Liver (tissue), 9 donors: ENCODE results near the gene USP40. TPM values are rescaled to one million over a fixed set of nuclear protein-coding genes. Genes with fewer than 3 reads are reported as not detected.

Experiments
- DNase-seq: peaks from one replicate; pipeline ENCODE4 v3.0.0-alpha.2; 2017; ENCODE audit warnings: low spot score
- H3K27ac ChIP-seq, 2 donors: one replicate each; pipeline ENCODE4 v1.7.0; 2013; ENCODE audit warnings: inconsistent platforms in 2 of 2, low read length in 2 of 2, control low read depth in 1 of 2, low read depth in 1 of 2, mild to moderate bottlenecking in 1 of 2
- H3K27me3 ChIP-seq, 4 donors: one replicate each; pipeline versions ENCODE4 v1.6.1 to v1.7.0; 2013; ENCODE audit warnings: low read length in 3 of 4, inconsistent platforms in 1 of 4, mild to moderate bottlenecking in 1 of 4, moderate library complexity in 1 of 4; ENCODE audit not compliant: control insufficient read depth in 4 of 4, insufficient read depth in 4 of 4
- H3K36me3 ChIP-seq, 4 donors: one replicate each; pipeline versions ENCODE4 v1.6.1 to v1.7.0; 2013; ENCODE audit warnings: low read length in 3 of 4, mild to moderate bottlenecking in 3 of 4, low read depth in 1 of 4, moderate library complexity in 1 of 4; ENCODE audit not compliant: control insufficient read depth in 4 of 4, insufficient read depth in 3 of 4
- H3K4me1 ChIP-seq, 4 donors: one replicate each; pipeline versions ENCODE4 v1.6.1 to v1.7.0; 2013; ENCODE audit warnings: low read length in 3 of 4, mild to moderate bottlenecking in 3 of 4, moderate library complexity in 1 of 4; ENCODE audit not compliant: control insufficient read depth in 4 of 4, insufficient read depth in 4 of 4
- H3K4me3 ChIP-seq, 3 donors: one replicate each; pipeline versions ENCODE4 v1.6.1 to v1.7.0; 2013; ENCODE audit warnings: low read length in 3 of 3, control low read depth in 1 of 3, low read depth in 1 of 3, mild to moderate bottlenecking in 1 of 3
- H3K9ac ChIP-seq, 2 donors: one replicate each; pipeline ENCODE4 v1.7.0; 2013; ENCODE audit warnings: low read length in 2 of 2, mild to moderate bottlenecking in 2 of 2, moderate library complexity in 2 of 2, control low read depth in 1 of 2, low read depth in 1 of 2
- H3K9me3 ChIP-seq, 4 donors: one replicate each; pipeline versions ENCODE4 v1.6.1 to v1.7.0; 2013; ENCODE audit warnings: low read length in 3 of 4; ENCODE audit not compliant: control insufficient read depth in 4 of 4
- EGR1 ChIP-seq, 2 donors: IDR thresholded peaks; 2 replicates each; pipeline ENCODE4 v1.6.1; 2016 to 2018; ENCODE audit warnings: antibody characterized with exemption in 2 of 2, low read depth in 2 of 2
- FOXA2 ChIP-seq: IDR thresholded peaks from 2 replicates; pipeline ENCODE4 v1.6.1; 2016; ENCODE audit warnings: antibody characterized with exemption
- GABPA ChIP-seq, 2 donors: IDR thresholded peaks in 1 of 2; conservative IDR thresholded peaks in 1 of 2; 2 replicates each; pipeline ENCODE4 v1.6.1; 2016; ENCODE audit warnings: antibody characterized with exemption in 2 of 2, mild to moderate bottlenecking in 1 of 2, moderate library complexity in 1 of 2
- HNF4A ChIP-seq, 2 donors: conservative IDR thresholded peaks; 2 replicates each; pipeline ENCODE4 v1.6.1; 2016; ENCODE audit warnings: antibody characterized with exemption in 2 of 2, mild to moderate bottlenecking in 2 of 2
- HNF4G ChIP-seq: IDR thresholded peaks from 2 replicates; pipeline ENCODE4 v1.6.1; 2016; ENCODE audit warnings: antibody characterized with exemption
- JUND ChIP-seq, 2 donors: IDR thresholded peaks; 2 replicates each; pipeline ENCODE4 v1.6.1; 2016; ENCODE audit warnings: antibody characterized with exemption in 2 of 2
- MAX ChIP-seq: IDR thresholded peaks from 2 replicates; pipeline ENCODE4 v1.6.1; 2016; ENCODE audit warnings: antibody characterized with exemption
- NR2F2 ChIP-seq: IDR thresholded peaks from 2 replicates; pipeline ENCODE4 v1.6.1; 2016; ENCODE audit warnings: antibody characterized with exemption
- RXRA ChIP-seq, 2 donors: IDR thresholded peaks; 2 replicates each; pipeline ENCODE4 v1.6.1; 2017 to 2018; ENCODE audit warnings: antibody characterized with exemption in 2 of 2, mild to moderate bottlenecking in 1 of 2
- SP1 ChIP-seq: IDR thresholded peaks from 2 replicates; pipeline ENCODE4 v1.6.1; 2018; ENCODE audit warnings: antibody characterized with exemption, mild to moderate bottlenecking
- TAF1 ChIP-seq: conservative IDR thresholded peaks from 2 replicates; pipeline ENCODE4 v1.6.1; 2016; ENCODE audit warnings: antibody characterized with exemption, mild to moderate bottlenecking
- YY1 ChIP-seq: IDR thresholded peaks from 2 replicates; pipeline ENCODE4 v1.6.1; 2016; ENCODE audit warnings: antibody characterized with exemption, mild to moderate bottlenecking
- WGBS: extraction: QIAGEN DNeasy Blood & Tissue Kit; methylation state at CpG from one replicate; pipeline ENCODE4 v1.1.7; 2013; 5-methylcytosine and 5-hydroxymethylcytosine counted together
- polyA plus RNA-seq, 2 donors: library from polyadenylated mRNA; stranded (reverse) in 1 of 2; unstranded in 1 of 2; fragments of 200-250 nt in 1 of 2; fragments of >200 nt in 1 of 2; fragmentation: Nextera tagmentation in 1 of 2; extraction: Ambion mirVana in 1 of 2; gene quantifications; one replicate each; pipeline versions ENCODE4 v1.2.1 to v1.2.3, GENCODE V29; 2013 to 2015
- total RNA-seq, 2 donors: library from RNA; depleted of rRNA; stranded (reverse); fragments of >200 nt; gene quantifications; one replicate each; pipeline ENCODE4 v1.2.3, GENCODE V29; 2014
- TF ChIP-seq, protein P1 (sequence below): IDR thresholded peaks from 2 replicates; pipeline ENCODE4 v1.6.1; 2016; ENCODE audit warnings: antibody characterized with exemption
- TF ChIP-seq, protein P2 (sequence below): fragments of 150-350 bp; IDR thresholded peaks from 2 replicates; pipeline ENCODE4 v1.5.1; 2017; ENCODE audit warnings: improper control_type of control experiment, low read depth, low read length; ENCODE audit not compliant: missing input control
- TF ChIP-seq, protein P3 (sequence below): IDR thresholded peaks from 2 replicates; pipeline ENCODE4 v1.6.1; 2016; ENCODE audit warnings: antibody characterized with exemption
- TF ChIP-seq, protein P4 (sequence below): IDR thresholded peaks from 2 replicates; pipeline ENCODE4 v1.6.1; 2016; ENCODE audit warnings: antibody characterized with exemption, mild to moderate bottlenecking
- donor health status: healthy.
- donor health status: healthy.
- donor health status: healthy.
- donor health status: healthy.
- donor health status: healthy.

USP40 gene
- total and polyA plus RNA-seq, 4 donors: 12.0 to 29.0 (median 17.1) TPM

DNA sequence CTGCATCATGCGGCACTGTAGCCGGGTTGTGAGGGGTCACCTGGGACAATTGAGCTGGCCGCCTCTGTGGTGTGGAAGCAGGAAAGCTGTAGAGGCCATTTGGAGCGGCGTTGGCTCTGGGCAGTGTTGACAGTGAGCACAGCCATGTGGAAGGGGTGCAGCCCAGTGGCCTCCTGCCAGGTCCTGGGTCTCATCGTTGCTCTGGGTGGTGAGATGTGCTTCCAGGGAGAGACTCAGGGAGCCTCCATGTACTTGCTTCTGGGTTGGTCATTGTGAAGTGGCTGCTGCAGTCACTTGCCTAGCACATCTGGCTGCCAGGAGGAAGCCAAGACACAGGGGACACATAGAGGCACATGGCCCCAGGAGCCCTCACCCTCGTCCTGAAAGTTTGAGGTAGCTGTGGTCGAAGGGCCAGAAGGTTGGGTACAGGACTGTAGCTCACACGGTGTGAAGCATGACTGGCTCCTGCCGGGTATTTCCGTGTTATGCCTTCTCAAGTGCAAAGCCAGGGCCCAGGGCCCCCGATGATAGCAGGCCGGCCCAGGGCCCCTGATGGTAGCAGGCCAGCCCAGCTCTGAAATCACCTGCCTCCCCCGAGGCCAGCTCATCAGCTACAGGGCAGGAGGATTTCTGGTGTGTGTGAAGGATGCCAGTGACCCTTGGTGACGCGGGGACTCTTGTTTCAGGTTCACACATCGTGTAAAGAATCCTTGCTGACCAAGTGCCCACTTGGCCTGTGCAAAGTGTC lies 129.7 kb downstream of the USP40 start (continued):
- TF ChIP-seq, protein P1, sequence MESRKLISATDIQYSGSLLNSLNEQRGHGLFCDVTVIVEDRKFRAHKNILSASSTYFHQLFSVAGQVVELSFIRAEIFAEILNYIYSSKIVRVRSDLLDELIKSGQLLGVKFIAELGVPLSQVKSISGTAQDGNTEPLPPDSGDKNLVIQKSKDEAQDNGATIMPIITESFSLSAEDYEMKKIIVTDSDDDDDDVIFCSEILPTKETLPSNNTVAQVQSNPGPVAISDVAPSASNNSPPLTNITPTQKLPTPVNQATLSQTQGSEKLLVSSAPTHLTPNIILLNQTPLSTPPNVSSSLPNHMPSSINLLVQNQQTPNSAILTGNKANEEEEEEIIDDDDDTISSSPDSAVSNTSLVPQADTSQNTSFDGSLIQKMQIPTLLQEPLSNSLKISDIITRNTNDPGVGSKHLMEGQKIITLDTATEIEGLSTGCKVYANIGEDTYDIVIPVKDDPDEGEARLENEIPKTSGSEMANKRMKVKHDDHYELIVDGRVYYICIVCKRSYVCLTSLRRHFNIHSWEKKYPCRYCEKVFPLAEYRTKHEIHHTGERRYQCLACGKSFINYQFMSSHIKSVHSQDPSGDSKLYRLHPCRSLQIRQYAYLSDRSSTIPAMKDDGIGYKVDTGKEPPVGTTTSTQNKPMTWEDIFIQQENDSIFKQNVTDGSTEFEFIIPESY: no peak
- TF ChIP-seq, protein P2, sequence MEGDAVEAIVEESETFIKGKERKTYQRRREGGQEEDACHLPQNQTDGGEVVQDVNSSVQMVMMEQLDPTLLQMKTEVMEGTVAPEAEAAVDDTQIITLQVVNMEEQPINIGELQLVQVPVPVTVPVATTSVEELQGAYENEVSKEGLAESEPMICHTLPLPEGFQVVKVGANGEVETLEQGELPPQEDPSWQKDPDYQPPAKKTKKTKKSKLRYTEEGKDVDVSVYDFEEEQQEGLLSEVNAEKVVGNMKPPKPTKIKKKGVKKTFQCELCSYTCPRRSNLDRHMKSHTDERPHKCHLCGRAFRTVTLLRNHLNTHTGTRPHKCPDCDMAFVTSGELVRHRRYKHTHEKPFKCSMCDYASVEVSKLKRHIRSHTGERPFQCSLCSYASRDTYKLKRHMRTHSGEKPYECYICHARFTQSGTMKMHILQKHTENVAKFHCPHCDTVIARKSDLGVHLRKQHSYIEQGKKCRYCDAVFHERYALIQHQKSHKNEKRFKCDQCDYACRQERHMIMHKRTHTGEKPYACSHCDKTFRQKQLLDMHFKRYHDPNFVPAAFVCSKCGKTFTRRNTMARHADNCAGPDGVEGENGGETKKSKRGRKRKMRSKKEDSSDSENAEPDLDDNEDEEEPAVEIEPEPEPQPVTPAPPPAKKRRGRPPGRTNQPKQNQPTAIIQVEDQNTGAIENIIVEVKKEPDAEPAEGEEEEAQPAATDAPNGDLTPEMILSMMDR: no peak
- no peak for TF ChIP-seq JUND (IDR thresholded peaks at IDR 0.05)
- TF ChIP-seq SP1: no peak
- TF ChIP-seq HNF4A (conservative IDR thresholded peaks at IDR 0.05): no peak
- TF ChIP-seq TAF1: no peak
- no peak for TF ChIP-seq YY1
- TF ChIP-seq FOXA2: no peak

DNA sequence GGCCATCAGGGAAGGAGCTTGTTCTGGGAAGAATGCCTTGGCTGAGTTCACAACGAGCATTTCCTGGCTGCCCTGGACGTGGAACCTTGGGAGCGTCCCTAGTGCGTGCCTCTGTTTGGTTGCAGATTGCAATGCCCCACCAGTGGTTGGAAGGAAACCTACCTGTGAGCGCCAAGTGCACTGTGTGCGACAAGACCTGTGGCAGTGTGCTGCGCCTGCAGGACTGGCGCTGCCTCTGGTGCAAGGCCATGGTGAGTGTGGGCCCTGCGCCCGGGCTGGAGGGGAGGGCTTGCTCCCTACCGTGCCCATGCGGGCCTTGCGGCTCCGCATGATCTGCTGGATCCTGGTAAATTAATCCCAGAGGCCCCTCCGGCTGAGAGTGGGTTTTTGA lies 130.4 kb downstream of the USP40 start:
- no peak for DNase-seq
- TF ChIP-seq HNF4G (no peak), SP1 (no peak), HNF4A (conservative IDR thresholded peaks at IDR 0.05) (no peak), JUND (IDR thresholded peaks at IDR 0.05) (no peak), YY1 (no peak), MAX (no peak), NR2F2 (no peak), GABPA (IDR thresholded peaks at IDR 0.05 in 1 of 2, conservative IDR thresholded peaks at IDR 0.05 in 1 of 2) (no peak), TAF1 (no peak), RXRA (IDR thresholded peaks at IDR 0.05) (no peak), EGR1 (IDR thresholded peaks at IDR 0.05; ENCODE audit: low read depth in 2 of 2) (no peak), FOXA2 (no peak)
- TF ChIP-seq, protein P3, sequence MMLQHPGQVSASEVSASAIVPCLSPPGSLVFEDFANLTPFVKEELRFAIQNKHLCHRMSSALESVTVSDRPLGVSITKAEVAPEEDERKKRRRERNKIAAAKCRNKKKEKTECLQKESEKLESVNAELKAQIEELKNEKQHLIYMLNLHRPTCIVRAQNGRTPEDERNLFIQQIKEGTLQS: no peak
- TF ChIP-seq, protein P1: no peak
- TF ChIP-seq, protein P2: no peak
- TF ChIP-seq, protein P4, sequence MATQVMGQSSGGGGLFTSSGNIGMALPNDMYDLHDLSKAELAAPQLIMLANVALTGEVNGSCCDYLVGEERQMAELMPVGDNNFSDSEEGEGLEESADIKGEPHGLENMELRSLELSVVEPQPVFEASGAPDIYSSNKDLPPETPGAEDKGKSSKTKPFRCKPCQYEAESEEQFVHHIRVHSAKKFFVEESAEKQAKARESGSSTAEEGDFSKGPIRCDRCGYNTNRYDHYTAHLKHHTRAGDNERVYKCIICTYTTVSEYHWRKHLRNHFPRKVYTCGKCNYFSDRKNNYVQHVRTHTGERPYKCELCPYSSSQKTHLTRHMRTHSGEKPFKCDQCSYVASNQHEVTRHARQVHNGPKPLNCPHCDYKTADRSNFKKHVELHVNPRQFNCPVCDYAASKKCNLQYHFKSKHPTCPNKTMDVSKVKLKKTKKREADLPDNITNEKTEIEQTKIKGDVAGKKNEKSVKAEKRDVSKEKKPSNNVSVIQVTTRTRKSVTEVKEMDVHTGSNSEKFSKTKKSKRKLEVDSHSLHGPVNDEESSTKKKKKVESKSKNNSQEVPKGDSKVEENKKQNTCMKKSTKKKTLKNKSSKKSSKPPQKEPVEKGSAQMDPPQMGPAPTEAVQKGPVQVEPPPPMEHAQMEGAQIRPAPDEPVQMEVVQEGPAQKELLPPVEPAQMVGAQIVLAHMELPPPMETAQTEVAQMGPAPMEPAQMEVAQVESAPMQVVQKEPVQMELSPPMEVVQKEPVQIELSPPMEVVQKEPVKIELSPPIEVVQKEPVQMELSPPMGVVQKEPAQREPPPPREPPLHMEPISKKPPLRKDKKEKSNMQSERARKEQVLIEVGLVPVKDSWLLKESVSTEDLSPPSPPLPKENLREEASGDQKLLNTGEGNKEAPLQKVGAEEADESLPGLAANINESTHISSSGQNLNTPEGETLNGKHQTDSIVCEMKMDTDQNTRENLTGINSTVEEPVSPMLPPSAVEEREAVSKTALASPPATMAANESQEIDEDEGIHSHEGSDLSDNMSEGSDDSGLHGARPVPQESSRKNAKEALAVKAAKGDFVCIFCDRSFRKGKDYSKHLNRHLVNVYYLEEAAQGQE: no peak
- Histone ChIP-seq H3K27ac (no peak overlapping the region), H3K9me3 (no peaks in the 10 kb centered on the region), H3K4me3 (no peak overlapping the region), H3K9ac (no peak overlapping the region), H3K36me3 (peaks cover 4 to 43% (median 20%) of the 10 kb centered on the region in 4 donors), H3K4me1 (no peaks in the 10 kb centered on the region), H3K27me3 (no peaks in the 10 kb centered on the region)
- 97% methylated on average over 15 of the region's 15 CpGs for WGBS
